Panc1 (cell line): ENCODE data around the gene SLC22A15.

Experiments
- CTCF ChIP-seq: fragments of 450-650 bp; IDR thresholded peaks from 2 replicates; pipeline ENCODE4 v1.5.1; 2017; ENCODE audit warnings: mild to moderate bottlenecking
- POLR2AphosphoS5 ChIP-seq: IDR thresholded peaks from 2 replicates; pipeline ENCODE4 v1.6.1; 2012; ENCODE audit warnings: mild to moderate bottlenecking, low read depth, low read length, moderate library complexity
- SIN3A ChIP-seq: IDR thresholded peaks from 2 replicates; pipeline ENCODE4 v1.6.1; 2012; ENCODE audit warnings: low read depth, mild to moderate bottlenecking, low read length, moderate library complexity, borderline replicate concordance; ENCODE audit not compliant: insufficient read depth
- TCF7L2 ChIP-seq: IDR thresholded peaks from 2 replicates; pipeline ENCODE4 v1.6.1; 2011; ENCODE audit warnings: mild to moderate bottlenecking, low read depth, low read length, inconsistent platforms

- TF ChIP-seq CTCF (no peak), SIN3A (no peak), POLR2AphosphoS5 (no peak), TCF7L2 (no peak)
Observed at GRCh38 chr1:116110567-116111523, 134.5 kb downstream of the SLC22A15 start, which contains the start of gene MAB21L3.
